NCI-H1694 treated with DMSO at 0.1 percent for 48 hours (cell line): ENCODE measurements around the gene SHANK3.
A peak's percentile ranks its signal among the peaks of the same experiment; 100 is the strongest.

Source experiments
- DNase-seq: peaks from one replicate; lab custom pipeline; 2025; lab: John Stamatoyannopoulos, UW

Gene SHANK3

DNA sequence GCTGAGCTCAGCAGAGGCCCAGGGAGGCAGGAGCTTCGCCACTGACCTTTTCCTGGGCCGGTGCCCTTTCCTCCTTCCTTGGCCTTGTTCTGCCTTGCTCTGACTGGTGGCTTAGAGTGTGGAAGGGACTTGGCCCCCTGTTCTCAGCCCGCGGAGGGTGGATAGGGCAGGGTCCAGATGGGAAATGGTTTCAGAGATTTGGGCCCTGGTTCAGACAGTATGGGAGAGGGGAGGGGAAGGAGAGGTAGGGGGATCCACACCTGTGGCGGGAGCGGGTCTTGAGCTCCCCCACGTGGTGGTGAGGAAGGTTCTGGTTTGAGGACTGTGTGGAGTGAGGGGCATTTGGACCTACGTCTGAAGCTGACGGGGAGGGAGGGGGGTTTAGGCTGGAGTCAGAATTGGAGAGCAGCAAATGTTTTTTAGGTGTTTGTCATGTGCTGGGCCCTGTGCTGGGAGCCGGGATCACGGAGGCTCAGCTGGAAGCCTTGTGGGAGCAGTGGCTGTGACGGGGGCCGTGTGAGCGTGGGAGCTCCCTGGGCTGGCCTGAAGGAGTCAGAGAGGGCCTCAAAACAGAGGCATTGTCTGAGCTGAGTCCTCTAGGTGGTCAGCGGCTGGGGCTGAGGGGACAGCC, 27.2 kb downstream of the SHANK3 start:
- peak; percentile 6 for DNase-seq

DNA sequence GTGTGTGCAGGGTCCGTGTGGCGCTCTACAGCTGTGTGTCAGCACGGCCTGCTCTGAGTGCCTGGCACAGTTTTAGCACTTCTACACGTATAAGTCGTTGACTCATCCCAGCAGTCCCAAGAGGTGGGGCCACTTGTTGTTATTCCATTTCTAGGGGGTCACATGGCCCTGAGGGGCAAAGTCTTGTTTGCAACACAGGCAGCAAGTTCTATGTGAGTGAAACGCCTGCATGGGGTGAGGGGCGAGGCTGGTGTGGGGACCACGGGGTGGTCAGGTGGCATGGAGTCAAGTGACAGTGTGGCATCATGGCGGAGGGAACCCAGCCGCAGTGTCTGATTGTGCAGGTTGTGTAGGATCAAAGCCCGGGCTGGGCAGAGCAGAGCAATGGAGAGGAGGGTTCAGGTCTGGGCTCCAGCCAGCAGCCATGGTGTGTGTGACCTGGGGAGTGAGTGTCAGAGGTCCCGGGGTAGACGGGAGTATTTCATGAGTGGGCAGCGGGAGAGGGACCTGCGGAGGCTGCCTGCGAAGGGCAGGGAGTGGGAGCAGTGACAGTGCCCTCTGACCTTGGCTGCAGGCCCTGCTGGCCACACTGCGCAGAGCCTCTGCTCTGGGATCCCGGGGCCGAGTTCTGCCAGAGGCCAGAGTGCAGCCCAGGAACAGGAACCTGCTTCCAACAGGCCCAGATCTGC, 27.9 kb downstream of the SHANK3 start:
- DNase-seq = no peak

DNA sequence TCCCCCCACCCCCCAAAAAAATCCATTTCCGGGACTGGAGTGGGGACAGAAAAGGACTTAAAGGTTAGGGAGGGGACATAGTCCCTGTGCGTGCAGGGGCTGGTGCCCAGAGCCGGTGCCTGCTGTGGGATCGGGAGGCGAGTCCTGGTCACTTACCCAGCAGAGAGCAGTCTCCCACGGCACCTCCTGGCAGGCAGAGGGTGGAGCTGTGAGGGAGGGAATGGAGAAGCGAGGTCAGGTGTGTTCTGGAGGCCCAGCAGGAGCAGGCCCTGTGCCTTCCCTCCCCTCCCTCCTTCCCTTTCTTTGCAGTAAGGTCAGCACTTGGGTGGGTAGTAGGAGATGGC, 28.4 kb downstream of the SHANK3 start:
- DNase-seq = no peak

DNA sequence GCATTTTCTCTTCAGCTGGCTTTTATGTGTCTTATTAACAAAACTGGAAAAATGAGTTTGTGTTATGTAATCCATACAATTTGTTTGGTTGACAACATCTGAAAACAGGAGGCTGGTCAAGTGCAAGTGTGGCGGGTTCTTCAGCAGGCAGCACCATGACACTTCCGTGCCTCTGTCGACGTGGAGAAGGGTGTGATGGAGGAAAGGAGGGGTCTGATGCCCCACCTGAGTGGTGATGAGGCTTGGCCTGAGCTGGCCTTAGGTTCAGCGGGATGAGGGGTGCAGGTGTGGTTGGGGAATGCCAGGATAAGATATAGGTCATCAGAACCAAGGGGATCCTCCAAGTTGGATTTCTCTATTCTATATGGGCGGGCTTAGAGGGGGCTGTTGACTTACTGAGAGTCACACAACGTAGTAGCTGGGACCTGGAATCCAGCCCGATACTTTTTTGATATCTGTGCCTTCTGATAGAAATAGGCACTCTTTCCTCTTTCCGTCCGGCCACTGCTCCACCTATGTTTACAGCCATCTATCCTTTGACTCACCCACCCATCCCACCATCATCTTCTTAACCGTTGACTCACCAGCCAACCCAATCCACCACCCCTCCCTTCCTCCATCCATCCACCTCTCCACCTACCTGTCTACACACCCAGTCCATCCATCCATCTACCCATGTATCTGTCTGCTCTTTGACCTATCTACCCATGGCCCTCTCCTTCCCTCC, 29.0 kb downstream of the SHANK3 start:
- no peak for DNase-seq

DNA sequence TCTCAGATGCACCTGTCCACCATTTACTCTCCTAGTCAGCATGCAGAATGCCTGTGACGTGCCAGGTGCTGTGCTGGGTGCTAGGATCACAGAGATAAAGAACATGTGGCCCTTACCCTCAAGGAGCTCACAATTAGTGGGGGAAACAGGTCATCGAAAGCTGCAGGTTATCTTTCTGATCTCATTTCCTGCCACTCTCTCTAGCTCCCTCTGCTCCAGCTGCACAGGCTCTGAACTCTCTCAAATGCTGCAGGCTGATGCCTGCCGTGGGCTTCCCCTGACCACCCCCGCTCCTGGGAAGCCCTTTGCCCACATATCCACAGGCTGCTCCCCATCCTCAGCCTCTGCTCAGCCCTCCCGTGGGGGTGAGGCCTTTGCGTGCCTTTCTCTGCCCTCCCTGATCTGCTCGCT, 29.6 kb downstream of the SHANK3 start:
- DNase-seq = no peak

DNA sequence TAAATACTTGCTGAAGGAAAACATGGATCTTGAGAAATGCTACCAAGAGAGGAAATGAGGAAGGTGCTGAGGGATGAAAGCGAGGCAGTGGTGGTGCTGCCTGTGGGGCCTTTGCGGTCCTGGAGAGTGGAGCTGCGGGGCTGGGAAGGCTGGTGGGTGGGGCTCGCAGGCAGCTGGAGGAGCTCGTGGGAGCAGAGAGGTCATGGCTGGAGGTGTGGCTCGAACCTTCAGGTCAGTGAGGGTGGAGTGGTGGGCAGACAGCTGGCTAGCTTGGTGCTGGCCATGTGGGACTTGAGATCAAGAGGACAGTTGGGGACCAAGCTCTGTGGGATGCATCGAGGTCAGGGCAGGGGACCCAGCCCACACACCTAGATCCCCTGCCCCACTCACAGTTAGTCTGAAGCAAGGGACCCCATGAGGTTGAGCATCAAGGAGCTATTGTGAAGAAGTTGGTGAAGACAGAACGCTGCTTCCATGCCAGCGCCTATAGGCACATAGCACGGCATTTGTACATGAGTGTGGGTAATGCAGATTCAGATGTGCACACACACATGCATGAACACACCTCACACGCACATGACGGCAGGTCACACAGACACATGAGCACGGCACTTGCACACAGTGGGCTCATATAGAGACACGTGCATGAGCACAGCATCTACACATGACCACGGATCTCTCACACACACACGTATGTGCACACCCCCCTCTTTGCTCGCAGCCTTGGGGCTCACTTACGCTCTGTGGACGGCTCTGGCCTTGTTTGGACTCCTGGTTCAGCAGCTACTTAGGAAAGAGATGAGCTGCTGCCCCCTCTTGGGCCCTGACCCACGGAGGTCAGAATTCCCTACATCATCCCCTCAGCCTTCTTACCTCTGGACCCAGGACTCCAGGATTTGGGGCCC, 30.4 kb downstream of the SHANK3 start:
- no peak for DNase-seq

DNA sequence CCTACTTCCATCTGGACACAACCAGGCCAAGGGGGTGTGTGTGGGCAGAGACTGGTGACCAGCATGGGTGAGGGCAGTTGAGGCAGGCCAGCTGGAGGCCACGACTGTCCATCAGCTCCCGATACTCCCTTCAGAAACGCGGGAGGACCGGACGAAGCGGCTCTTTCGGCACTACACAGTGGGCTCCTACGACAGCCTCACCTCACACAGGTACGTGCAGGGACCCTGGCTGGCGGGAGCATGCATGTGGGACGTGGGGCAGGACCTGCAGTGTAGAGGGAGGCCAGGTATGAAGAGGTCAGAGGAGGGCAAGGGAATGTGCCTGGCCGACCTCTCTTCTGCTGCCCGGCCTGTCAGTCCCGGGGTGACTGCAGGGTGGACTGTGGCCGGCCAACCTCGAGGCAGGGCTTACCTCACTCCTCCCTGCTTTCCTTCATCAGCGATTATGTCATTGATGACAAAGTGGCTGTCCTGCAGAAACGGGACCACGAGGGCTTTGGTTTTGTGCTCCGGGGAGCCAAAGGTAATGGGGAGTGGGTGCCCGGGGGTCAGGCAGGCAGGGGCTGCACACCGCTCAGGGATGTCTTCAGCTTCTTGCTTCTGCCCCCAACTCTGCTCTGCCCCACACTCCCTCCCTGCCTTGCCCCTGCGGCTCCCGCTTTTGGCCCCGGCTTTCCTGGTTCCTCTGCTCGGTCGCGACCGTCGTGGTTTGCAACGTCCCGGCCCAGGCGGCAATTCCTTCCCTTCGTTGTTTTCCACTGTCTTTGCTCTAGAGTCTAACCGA, 31.3 kb downstream of the SHANK3 start:
- no peak for DNase-seq

DNA sequence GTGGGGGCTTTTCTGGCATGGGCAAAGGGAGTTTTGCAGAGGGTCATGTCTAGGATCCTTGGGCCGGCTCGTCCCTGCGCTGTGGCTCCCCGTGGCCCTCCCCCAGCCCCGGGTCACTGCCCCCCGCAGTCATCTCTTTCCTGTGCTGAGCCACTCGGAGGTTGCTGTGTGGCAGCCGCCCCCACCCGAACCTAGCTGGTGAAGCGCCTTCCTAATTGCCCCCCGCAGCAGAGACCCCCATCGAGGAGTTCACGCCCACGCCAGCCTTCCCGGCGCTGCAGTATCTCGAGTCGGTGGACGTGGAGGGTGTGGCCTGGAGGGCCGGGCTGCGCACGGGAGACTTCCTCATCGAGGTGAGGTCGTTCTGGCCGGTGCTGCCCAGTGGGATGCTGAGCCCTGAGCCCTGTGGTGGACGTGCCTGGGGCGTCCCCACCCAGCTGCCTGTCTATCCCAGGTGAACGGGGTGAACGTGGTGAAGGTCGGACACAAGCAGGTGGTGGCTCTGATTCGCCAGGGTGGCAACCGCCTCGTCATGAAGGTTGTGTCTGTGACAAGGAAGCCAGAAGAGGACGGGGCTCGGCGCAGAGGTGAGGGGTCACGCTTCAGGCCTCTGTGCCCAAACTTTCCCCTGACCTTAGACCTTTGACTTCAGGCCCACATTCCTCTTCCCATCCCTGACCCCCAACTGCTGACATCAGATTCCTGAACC, 32.0 kb downstream of the SHANK3 start:
- no peak for DNase-seq

DNA sequence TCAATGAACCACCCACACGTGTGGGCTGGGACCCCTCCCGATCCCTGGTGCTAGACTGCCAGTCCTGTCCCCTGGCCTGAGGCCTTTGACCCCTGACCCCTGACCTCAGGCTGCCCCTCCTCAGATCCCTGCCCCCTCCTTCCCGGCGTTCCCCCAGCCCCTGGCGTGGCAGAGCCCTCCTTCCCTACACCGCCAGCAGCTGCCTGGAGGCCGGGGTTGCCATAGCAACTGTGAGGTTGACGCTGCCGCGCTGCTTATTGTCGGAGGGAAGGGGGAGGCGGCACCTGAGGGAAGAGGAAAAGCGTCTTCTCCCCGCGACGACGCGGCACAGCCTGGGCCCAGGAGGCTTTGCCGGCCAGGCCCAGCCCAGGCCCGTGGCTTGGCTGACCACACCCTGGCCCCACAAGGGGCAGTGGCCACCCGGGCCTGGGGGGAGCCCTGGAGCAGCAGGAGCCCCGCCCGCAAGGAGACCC, 32.6 kb downstream of the SHANK3 start:
- DNase-seq = peak; percentile 60

DNA sequence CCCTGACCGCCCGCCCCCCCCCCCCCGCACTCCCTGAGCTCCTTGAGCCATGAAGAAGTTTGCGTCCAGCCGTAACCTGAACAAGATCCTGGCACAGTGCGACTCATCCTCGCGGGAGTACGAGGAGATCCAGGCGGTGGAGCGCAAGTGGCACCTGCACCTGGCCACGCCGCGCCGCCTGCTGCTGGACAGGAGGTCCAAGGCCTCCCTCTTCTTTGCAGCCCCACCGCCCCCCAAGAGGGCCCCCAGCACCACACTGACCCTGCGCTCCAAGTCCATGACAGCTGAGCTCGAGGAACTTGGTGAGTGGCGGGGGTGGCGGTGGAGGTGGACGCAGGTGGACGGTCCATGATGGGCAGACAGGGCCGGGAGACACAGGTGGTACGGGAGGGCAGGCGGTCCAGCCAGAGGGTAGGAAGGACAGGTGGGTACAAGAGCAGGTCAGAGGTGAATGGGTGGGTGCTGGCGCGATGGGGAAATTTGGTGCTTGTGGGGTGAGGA, 33.3 kb downstream of the SHANK3 start:
- no peak for DNase-seq

DNA sequence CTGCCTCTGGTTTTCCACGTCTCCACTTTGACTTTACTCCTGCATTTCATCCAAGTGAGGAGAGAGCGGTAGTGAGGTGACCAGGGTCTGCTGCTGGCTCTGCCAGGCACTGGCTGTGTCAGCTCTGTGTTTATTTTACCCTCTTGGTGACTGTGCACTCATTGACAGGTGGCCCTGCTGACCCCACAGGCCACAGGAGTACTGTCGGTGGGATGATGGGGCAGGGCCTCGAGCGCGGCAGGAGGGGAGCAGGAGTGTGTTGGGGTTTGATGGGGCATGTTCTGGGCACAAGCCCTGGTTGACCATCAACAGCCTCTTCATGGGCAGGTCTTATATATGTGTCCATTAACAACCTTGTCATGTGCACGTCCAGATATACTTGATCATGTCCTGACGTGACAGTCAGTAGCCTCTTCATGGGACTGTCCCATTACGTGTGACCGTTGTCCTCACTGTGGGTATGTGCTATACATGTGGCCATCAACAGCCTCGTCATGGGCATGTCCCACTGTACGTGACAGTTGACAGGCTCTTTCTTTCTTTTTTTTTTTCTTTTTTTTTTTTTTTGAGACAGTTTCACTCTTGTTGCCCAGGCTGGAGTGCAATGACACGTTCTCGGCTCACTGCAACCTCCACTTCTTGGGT, 34.0 kb downstream of the SHANK3 start:
- DNase-seq = no peak

DNA sequence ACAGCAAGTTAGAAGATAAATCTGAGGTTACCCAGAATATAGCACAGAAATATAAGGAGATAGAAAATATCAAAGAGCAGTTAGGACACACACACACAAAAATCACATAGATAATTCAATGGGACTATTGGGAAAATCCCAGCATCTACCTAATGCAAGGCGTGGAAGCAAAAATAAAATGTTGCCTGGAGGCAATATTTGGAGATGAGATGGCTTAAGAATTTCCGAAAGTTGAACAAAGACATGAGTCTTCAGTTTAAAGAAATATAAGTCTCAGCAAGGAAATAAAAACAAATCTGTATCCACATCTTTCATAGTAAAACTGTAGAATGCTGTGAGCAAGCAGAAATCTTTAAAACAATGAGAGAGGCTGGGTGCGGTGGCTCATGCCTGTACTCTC, 35.9 kb downstream of the SHANK3 start:
- no peak for DNase-seq

DNA sequence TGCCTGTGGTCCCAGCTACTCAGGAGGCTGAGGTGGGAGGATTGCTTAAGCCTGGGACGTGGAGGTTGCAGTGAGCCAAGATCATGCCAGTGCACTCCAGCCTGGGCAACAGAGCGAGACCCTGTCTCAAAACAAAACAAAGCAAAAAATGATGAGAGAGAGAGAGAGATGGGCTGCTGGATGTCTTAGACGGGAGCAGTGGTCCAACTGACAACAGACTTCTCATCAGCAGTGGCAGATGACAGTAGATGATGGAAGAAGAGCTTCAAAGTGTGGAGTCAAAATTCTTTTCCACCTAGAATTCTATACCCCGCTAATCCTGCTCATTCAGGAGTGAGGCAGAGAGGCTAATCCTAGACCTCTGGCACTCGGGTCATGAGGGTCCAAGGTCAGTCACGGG, 36.4 kb downstream of the SHANK3 start:
- DNase-seq = no peak

DNA sequence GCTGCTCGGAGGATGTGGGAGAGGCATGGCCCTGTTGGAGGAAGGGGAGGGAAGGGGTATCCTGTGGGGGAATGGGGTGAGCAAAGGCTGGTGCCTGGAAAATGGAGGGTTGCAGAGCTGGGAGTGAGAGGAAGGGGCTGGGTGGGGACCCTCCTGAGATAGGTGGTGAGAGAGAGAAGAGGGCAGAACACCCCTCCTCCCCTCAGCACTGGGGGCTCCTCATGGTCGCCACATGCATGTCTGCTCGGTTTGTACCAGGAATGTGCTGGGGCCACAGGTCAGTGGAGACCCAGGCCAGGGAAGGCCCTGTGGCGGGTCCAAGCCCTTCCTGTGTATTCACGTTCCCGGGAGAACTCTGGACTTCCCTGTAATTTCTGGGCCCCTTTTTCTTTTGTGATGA, 37.6 kb downstream of the SHANK3 start:
- DNase-seq = no peak

DNA sequence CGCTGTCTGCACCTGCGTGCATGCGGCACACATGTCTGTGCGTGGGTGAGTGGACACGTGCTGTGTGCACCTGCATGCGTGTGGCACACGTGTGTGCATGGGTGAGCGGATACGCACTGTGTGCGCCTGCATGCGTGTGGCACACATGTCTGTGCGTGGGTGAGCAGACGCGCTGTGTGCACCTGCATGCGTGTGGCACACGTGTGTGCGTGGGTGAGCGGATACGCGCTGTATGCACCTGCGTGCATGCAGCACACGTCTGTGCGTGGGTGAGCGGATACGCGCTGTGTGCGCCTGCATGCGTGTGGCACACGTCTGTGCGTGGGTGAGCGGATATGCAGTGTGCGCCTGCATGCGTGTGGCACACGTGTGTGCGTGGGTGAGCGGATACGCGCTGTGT, 38.3 kb downstream of the SHANK3 start:
- DNase-seq = no peak

DNA sequence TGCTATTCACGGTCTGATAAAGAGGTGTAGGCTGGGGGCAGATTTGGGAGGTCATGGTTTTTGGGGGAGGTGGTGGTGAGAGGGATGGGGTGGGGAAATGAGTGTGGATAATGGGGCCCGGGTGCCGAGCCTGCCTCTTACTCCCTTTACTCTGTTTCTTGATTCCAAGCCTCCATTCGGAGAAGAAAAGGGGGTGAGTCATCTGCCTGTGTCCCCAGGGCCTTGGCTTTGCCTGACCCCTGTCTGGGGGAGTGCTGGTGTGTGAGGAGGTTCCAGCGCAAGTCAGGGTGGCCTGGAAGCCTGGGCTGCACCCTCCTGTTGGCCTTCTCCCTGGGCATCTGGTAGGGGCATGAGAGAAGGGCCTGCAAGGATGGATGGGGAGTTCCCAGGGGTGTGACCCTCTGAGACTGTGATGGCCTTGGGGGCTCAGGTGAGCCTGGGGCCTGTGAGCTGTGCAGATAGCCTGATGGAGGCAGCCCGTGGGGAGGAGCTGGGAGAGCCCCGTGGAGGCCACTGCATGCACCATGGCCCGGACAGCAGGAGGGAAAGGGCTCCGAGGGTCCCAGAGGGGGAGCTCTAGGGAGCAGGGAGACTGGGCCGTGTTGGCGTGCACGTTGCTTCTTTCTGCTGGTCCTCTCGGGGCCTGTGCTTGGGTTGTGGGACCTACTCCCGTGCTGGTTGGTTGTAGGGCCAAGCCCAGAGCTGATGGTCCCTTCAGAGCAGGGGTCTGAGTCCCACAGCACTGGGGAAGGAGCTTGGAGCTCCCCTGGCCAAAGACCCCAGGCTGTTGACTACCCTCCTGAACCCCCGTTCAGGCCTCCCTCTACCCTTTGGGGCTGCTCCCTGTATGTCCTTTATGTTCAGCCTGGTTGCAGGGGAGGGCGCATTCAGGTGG, 39.1 kb downstream of the SHANK3 start:
- DNase-seq = no peak

DNA sequence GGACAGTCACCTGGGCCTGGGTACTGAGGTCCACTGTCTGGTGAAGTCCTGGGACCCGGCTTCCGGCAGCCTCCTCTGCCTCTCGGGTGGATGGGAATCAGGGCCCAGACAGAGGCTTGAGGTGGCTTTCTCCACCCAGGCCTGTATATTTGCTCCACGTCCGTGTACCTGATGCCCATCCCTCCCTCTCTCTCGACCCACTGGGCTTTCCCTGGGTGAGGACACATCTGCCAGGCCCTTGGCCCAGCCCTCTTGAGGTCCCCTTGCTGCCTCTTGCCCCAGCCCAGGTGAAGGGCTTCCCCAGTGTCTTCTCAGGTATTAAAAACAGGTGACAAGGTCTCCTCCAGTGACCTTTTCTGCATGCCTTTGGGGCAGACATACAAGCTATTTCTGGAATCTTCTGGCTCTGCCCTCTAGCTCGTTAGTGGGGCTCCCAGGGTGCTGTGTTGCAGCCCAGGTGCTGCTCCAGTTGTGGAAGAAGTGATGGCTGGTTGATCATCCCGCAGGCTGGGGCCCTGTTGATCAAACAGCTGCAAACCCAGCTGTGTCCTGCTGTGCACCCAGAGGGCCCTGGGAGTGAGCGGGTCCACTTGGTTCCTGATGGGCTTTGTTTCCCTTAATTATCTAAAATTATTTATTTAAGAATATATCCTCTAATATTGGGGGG, 39.9 kb downstream of the SHANK3 start:
- no peak for DNase-seq

DNA sequence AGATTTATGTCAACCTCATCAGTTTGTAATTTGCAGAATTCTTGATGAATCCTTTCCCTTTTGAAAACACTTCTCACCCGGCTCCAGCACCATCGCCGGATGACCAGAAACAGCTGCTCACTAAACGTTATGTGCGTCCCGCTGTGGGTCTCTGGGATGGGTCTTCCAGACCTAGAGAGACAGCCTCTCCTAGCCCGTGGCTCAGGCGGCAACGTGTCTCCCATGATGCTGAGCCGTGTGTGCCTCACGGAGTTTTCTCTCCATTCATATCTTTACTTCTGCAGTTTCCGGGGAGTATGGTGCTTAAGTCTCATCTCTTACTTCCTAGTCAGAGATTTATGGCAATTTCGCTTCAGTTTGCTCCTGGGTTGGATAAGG, 40.4 kb downstream of the SHANK3 start:
- no peak for DNase-seq
